Measurements from ENCODE around the gene CLEC14A. TPM values are rescaled to one million over a fixed set of nuclear protein-coding genes. Genes with fewer than 3 reads are reported as not detected.

The CLEC14A gene
- under 0.01 and 0.29 TPM in 2 replicates for total RNA-seq

GRCh38 chr14:38255673-38256532, at the start of gene CLEC14A:
Gene CLEC14A (minus strand): TSS chr14:38256093. CDS start chr14:38256022, 71 bp downstream.

GRCh38 chr14:38207736-38208617, 47.9 kb downstream of the CLEC14A start, which contains the start of gene SSTR1:
Gene SSTR1 (plus strand): TSS chr14:38207904. CDS start chr14:38209390, 1,486 bp downstream.

Other genes starting within 250 kb of the CLEC14A start
- 10.3 and 11.0 TPM in 2 replicates for gene SSTR1, start 48.2 kb downstream of the CLEC14A start, total RNA-seq

Data from placental pericyte (primary cell).